Mammary epithelial cell (primary cell): ENCODE measurements around the gene UMOD.

Experiments
- EZH2 ChIP-seq: IDR thresholded peaks from 2 replicates; pipeline ENCODE4 v1.6.1; 2012; ENCODE audit warnings: low read length, inconsistent platforms, borderline replicate concordance
- TF ChIP-seq, protein P1 (sequence below), 2 donors: IDR thresholded peaks in 1 of 2; conservative IDR thresholded peaks in 1 of 2; 2 replicates each; pipeline ENCODE4 v1.5.1; 2011 to 2012; ENCODE audit warnings: inconsistent platforms in 2 of 2, low read length in 2 of 2, mild to moderate bottlenecking in 2 of 2, control low read depth in 1 of 2, low read depth in 1 of 2; ENCODE audit not compliant: insufficient read depth in 1 of 2; ENCODE audit errors: extremely low read depth in 1 of 2

DNA sequence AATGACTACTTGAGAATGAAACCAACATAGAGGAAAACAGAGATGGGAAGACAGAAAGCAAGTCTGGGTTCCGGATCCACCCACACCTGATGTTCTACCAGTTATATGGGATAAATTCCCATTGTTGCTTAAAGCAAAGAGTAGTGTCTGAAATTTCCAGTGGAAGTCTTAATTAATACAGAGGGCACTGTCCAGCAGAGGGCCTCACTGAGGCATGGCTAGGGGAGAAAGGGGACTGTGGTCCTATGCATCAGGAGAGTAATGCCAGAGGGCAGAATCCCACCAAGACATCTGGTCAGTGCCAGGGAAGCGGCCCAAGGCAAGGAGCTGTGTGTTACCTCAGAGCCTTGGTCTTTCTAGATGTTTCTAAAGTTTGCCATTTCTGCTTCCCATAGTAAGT is 7.5 kb upstream of the UMOD start:
- no peak for TF ChIP-seq EZH2
- TF ChIP-seq, protein P1, sequence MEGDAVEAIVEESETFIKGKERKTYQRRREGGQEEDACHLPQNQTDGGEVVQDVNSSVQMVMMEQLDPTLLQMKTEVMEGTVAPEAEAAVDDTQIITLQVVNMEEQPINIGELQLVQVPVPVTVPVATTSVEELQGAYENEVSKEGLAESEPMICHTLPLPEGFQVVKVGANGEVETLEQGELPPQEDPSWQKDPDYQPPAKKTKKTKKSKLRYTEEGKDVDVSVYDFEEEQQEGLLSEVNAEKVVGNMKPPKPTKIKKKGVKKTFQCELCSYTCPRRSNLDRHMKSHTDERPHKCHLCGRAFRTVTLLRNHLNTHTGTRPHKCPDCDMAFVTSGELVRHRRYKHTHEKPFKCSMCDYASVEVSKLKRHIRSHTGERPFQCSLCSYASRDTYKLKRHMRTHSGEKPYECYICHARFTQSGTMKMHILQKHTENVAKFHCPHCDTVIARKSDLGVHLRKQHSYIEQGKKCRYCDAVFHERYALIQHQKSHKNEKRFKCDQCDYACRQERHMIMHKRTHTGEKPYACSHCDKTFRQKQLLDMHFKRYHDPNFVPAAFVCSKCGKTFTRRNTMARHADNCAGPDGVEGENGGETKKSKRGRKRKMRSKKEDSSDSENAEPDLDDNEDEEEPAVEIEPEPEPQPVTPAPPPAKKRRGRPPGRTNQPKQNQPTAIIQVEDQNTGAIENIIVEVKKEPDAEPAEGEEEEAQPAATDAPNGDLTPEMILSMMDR (conservative IDR thresholded peaks at IDR 0.05 in 1 of 2, IDR thresholded peaks at IDR 0.05 in 1 of 2; ENCODE audit: extremely low read depth in 1 of 2, insufficient read depth in 1 of 2, low read depth in 1 of 2, low read length in 2 of 2), result no peak
